PC-3 (cell line): ENCODE measurements around the gene AMN.

Experiments
- EZH2phosphoT487 ChIP-seq: fragments of 300-600 bp; sonication (generic); IDR thresholded peaks from 2 replicates; pipeline ENCODE4 v1.6.1; 2018; ENCODE audit warnings: mild to moderate bottlenecking, antibody characterized with exemption, low read length, borderline replicate concordance
- TF ChIP-seq, protein P1 (sequence below): fragments of 300-600 bp; sonication (generic); conservative IDR thresholded peaks from 2 replicates; pipeline ENCODE4 v1.5.1; 2017; ENCODE audit warnings: antibody characterized with exemption, low read depth, mild to moderate bottlenecking, low read length

DNA sequence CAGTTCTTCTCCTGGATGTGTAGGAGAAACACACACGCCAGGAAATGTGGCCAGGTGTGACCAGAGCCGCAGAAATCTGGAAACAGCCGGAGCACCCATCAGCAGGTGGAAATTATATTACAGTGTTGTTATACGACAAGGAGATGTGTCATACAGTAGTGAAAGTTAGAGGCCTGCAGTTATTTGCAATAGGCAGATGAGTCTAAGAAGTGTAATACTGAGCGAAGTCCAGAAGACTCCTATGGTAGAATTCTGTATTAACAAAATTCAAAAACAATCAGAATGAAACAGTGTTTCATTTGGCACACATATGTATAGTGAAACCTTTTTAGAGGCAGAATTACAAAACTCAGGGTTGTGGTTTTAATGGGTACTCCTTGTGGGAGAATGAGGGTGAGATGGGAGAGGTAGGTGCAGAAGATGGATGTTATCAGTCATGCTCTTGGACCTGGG lies 39.3 kb upstream of the AMN start:
- TF ChIP-seq EZH2phosphoT487 = no peak
- TF ChIP-seq, protein P1, sequence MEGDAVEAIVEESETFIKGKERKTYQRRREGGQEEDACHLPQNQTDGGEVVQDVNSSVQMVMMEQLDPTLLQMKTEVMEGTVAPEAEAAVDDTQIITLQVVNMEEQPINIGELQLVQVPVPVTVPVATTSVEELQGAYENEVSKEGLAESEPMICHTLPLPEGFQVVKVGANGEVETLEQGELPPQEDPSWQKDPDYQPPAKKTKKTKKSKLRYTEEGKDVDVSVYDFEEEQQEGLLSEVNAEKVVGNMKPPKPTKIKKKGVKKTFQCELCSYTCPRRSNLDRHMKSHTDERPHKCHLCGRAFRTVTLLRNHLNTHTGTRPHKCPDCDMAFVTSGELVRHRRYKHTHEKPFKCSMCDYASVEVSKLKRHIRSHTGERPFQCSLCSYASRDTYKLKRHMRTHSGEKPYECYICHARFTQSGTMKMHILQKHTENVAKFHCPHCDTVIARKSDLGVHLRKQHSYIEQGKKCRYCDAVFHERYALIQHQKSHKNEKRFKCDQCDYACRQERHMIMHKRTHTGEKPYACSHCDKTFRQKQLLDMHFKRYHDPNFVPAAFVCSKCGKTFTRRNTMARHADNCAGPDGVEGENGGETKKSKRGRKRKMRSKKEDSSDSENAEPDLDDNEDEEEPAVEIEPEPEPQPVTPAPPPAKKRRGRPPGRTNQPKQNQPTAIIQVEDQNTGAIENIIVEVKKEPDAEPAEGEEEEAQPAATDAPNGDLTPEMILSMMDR = no peak
